ENCODE measurements around the gene TTLL12. TPM values are rescaled to one million over a fixed set of nuclear protein-coding genes. Genes with fewer than 3 reads are reported as not detected.

TTLL12 gene
- total RNA-seq, 1 donor from 2014 or later, result 21.4 TPM

- Mint-ChIP-seq H3K36me3 (ENCODE audit: low read depth, unreplicated experiment) (no peaks in the 10 kb centered on the region), H3K4me1 (ENCODE audit: low read depth, unreplicated experiment) (no peaks in the 10 kb centered on the region), H3K27ac (ENCODE audit: unreplicated experiment) (no peak overlapping the region), H3K27me3 (ENCODE audit: low read depth, unreplicated experiment) (peaks cover 9% of the 10 kb centered on the region), H3K9me3 (ENCODE audit: unreplicated experiment) (peaks cover 7% of the 10 kb centered on the region), H3K4me3 (ENCODE audit: unreplicated experiment) (no peak overlapping the region)
- DNase-seq (ENCODE audit: low read depth) (no peak), FAIRE-seq (no peak)
- H3K27me3 ChIP-seq (ENCODE audit: insufficient read depth, low read length), result peaks cover 2% of the 10 kb centered on the region
- H3K27ac ChIP-seq (ENCODE audit: low read depth, low read length), result no peak overlapping the region
- no peak overlapping the region for H3K4me2 ChIP-seq (ENCODE audit: low read length)
- H3K9me3 ChIP-seq (ENCODE audit: insufficient read depth, low read depth, low read length), result no peaks in the 10 kb centered on the region
- no peaks in the 10 kb centered on the region for H4K20me1 ChIP-seq (ENCODE audit: insufficient read depth, low read length)
- peaks cover 11% of the 10 kb centered on the region for H3K4me1 ChIP-seq (ENCODE audit: insufficient read depth, low read length)
- no peak overlapping the region for H3K9ac ChIP-seq (ENCODE audit: low read length)
- no peak for TF ChIP-seq CTCF (IDR thresholded peaks at IDR 0.05; ENCODE audit: insufficient read depth, low read depth, low read length)
- H2AFZ ChIP-seq (ENCODE audit: low read depth, low read length), result no peak overlapping the region
- H3K36me3 ChIP-seq (ENCODE audit: insufficient read depth, low read length), result no peaks in the 10 kb centered on the region
- H3K4me3 ChIP-seq (ENCODE audit: insufficient read depth, low read depth, low read length), result no peak overlapping the region
- H3K79me2 ChIP-seq (ENCODE audit: insufficient read depth, low read length), result no peaks in the 10 kb centered on the region
Observed at GRCh38 chr22:43201486-43202219, 14.7 kb upstream of the TTLL12 start.

- H4K20me1 ChIP-seq (ENCODE audit: insufficient read depth, low read length), result no peaks in the 10 kb centered on the region
- H2AFZ ChIP-seq (ENCODE audit: low read depth, low read length), result no peak overlapping the region
- no peaks in the 10 kb centered on the region for H3K9me3 ChIP-seq (ENCODE audit: insufficient read depth, low read depth, low read length)
- H3K36me3 Mint-ChIP-seq (ENCODE audit: low read depth, unreplicated experiment), result no peaks in the 10 kb centered on the region
- H3K36me3 ChIP-seq (ENCODE audit: insufficient read depth, low read length), result no peaks in the 10 kb centered on the region
- no peaks in the 10 kb centered on the region for H3K79me2 ChIP-seq (ENCODE audit: insufficient read depth, low read length)
- TF ChIP-seq EZH2 (IDR thresholded peaks at IDR 0.05; ENCODE audit: insufficient read depth, low read length) (no peak), CTCF (IDR thresholded peaks at IDR 0.05; ENCODE audit: insufficient read depth, low read depth, low read length) (no peak)
- peaks cover 7% of the 10 kb centered on the region for H3K27me3 Mint-ChIP-seq (ENCODE audit: low read depth, unreplicated experiment)
- H3K4me1 Mint-ChIP-seq (ENCODE audit: low read depth, unreplicated experiment), result no peaks in the 10 kb centered on the region
- no peak overlapping the region for H3K27ac ChIP-seq (ENCODE audit: low read depth, low read length)
- H3K9me3 Mint-ChIP-seq (ENCODE audit: unreplicated experiment), result peaks cover 6% of the 10 kb centered on the region
- no peak overlapping the region for H3K4me2 ChIP-seq (ENCODE audit: low read length)
- peaks cover 11% of the 10 kb centered on the region for H3K4me1 ChIP-seq (ENCODE audit: insufficient read depth, low read length)
- H3K27me3 ChIP-seq (ENCODE audit: insufficient read depth, low read length), result peaks cover 2% of the 10 kb centered on the region
- H3K4me3 ChIP-seq (ENCODE audit: insufficient read depth, low read depth, low read length), result no peak overlapping the region
- DNase-seq (ENCODE audit: low read depth), result no peak
- no peak overlapping the region for H3K27ac Mint-ChIP-seq (ENCODE audit: unreplicated experiment)
- H3K9ac ChIP-seq (ENCODE audit: low read length), result no peak overlapping the region
- FAIRE-seq, result no peak
- no peak overlapping the region for H3K4me3 Mint-ChIP-seq (ENCODE audit: unreplicated experiment)
Observed at GRCh38 chr22:43200555-43200954, 13.6 kb upstream of the TTLL12 start.

- H4K20me1 ChIP-seq (ENCODE audit: insufficient read depth, low read length), result no peaks in the 10 kb centered on the region
- H3K4me3 ChIP-seq (ENCODE audit: insufficient read depth, low read depth, low read length), result no peak overlapping the region
- TF ChIP-seq CTCF (IDR thresholded peaks at IDR 0.05; ENCODE audit: insufficient read depth, low read depth, low read length) (no peak), EZH2 (IDR thresholded peaks at IDR 0.05; ENCODE audit: insufficient read depth, low read length) (no peak)
- no peaks in the 10 kb centered on the region for H3K79me2 ChIP-seq (ENCODE audit: insufficient read depth, low read length)
- Mint-ChIP-seq H3K36me3 (ENCODE audit: low read depth, unreplicated experiment) (no peaks in the 10 kb centered on the region), H3K27ac (ENCODE audit: unreplicated experiment) (no peak overlapping the region), H3K9me3 (ENCODE audit: unreplicated experiment) (peaks cover 6% of the 10 kb centered on the region), H3K4me1 (ENCODE audit: low read depth, unreplicated experiment) (no peaks in the 10 kb centered on the region), H3K4me3 (ENCODE audit: unreplicated experiment) (no peak overlapping the region), H3K27me3 (ENCODE audit: low read depth, unreplicated experiment) (peaks cover 7% of the 10 kb centered on the region)
- no peak overlapping the region for H3K9ac ChIP-seq (ENCODE audit: low read length)
- DNase-seq (ENCODE audit: low read depth), result no peak
- no peak overlapping the region for H2AFZ ChIP-seq (ENCODE audit: low read depth, low read length)
- no peak for FAIRE-seq
- peaks cover 2% of the 10 kb centered on the region for H3K27me3 ChIP-seq (ENCODE audit: insufficient read depth, low read length)
- H3K27ac ChIP-seq (ENCODE audit: low read depth, low read length), result no peak overlapping the region
- H3K4me1 ChIP-seq (ENCODE audit: insufficient read depth, low read length), result peaks cover 11% of the 10 kb centered on the region
- H3K9me3 ChIP-seq (ENCODE audit: insufficient read depth, low read depth, low read length), result no peaks in the 10 kb centered on the region
- H3K4me2 ChIP-seq (ENCODE audit: low read length), result no peak overlapping the region
- no peaks in the 10 kb centered on the region for H3K36me3 ChIP-seq (ENCODE audit: insufficient read depth, low read length)
Observed at GRCh38 chr22:43200031-43200430, 13.1 kb upstream of the TTLL12 start.

All from astrocyte (in vitro differentiated cells and primary cell).